NOMO-1 treated with DMSO at 0.1 percent for 48 hours (cell line): ENCODE data around the gene TRAFD1.
"Not testable (repeated sequence)": the region's sequence is repeated elsewhere in the genome, so short reads cannot be mapped to it uniquely, and the experiment has no call there.

Source experiments
- DNase-seq: peaks from one replicate; lab custom pipeline; 2025; ENCODE audit not compliant: unreplicated experiment; lab: John Stamatoyannopoulos, UW

TRAFD1 gene

DNA sequence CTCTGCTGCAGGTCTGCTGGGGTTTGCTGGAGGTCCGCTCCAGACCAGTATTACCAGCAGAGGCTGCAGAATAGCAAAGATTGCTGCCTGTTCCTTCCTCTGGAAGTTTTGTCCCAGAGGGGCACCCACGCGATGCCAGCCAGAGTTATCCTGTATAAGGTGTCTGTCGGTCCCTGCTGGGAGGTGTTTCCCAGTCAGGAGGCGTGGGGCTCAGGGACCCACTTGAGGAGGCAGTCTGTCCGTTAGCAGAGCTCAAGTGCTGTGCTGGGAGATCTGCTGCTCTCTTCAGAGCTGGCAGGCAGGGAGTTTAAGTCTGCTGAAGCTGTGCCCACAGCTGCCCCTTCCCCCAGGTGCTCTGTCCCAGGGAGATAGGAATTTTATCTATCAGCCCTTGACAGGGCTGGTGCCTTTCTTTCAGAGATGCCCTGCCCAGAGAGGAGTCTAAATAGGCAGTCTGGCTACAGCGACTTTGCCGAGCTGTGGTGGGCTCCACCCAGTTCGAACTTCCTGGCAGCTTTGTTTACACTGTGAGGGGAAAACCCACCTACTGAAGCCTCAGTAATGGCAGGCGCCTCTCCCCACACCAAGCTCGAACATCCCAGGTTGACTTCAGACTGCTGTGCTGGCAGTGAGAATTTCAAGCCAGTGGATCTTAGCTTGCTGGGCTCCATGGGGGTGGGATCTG is 33.2 kb downstream of the TRAFD1 start:
- DNase-seq, result not testable (repeated sequence)

- DNase-seq, result no peak
Measured at GRCh38 chr12:112159146-112159541, 33.8 kb downstream of the TRAFD1 start.

DNA sequence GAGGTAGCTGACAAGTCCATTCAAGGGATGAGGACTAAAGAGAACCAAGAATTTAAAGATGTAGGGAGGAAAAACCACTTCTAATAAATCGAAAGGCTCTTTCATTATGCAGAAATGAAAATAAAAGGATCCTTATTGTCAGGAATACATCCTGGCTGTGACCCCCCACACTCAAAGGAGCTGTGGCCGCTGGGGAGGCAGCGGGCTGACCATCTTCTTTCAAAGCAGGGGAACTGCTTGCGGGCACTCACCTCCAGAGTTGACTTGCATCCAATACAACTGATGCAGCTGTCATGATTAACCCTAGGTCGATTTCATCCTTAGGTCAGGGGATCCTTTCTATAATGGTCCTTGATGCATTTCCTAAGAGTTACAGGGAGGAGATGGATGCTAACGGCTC is 35.3 kb downstream of the TRAFD1 start:
- DNase-seq, result no peak

GRCh38 chr12:112161711-112162110 is 36.4 kb downstream of the TRAFD1 start:
- no peak for DNase-seq

- DNase-seq, result no peak
Measured at GRCh38 chr12:112162241-112162790, 37.0 kb downstream of the TRAFD1 start.

DNA sequence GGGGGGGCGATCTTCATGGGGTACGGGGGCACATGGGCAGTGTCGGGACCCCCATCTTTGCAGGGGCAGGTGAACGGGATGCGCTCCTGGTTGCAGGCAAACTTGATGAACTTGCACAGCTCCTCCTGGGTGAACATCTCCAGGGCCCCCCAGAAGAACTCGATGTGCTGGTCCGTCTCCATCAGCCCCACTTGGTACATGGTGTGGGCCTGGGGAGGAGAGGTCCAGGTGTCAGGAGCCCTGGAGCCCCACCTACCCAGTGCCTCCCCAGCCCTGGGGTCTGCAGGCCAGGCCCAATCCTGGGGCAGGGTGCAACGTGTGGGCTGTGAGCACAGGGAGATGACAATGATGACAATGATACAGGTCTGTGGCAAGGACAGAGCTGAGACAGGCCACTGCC is 37.7 kb downstream of the TRAFD1 start:
- DNase-seq, result no peak

- no peak for DNase-seq
Measured at GRCh38 chr12:112163471-112163991, 38.2 kb downstream of the TRAFD1 start.

- DNase-seq, result no peak
Measured at GRCh38 chr12:112164011-112164660, 38.8 kb downstream of the TRAFD1 start.

- DNase-seq, result no peak
Measured at GRCh38 chr12:112165624-112166023, 40.3 kb downstream of the TRAFD1 start.

- no peak for DNase-seq
Measured at GRCh38 chr12:112166051-112167015, 41.0 kb downstream of the TRAFD1 start.

- DNase-seq, result no peak
Measured at GRCh38 chr12:112167031-112167461, 41.7 kb downstream of the TRAFD1 start.

DNA sequence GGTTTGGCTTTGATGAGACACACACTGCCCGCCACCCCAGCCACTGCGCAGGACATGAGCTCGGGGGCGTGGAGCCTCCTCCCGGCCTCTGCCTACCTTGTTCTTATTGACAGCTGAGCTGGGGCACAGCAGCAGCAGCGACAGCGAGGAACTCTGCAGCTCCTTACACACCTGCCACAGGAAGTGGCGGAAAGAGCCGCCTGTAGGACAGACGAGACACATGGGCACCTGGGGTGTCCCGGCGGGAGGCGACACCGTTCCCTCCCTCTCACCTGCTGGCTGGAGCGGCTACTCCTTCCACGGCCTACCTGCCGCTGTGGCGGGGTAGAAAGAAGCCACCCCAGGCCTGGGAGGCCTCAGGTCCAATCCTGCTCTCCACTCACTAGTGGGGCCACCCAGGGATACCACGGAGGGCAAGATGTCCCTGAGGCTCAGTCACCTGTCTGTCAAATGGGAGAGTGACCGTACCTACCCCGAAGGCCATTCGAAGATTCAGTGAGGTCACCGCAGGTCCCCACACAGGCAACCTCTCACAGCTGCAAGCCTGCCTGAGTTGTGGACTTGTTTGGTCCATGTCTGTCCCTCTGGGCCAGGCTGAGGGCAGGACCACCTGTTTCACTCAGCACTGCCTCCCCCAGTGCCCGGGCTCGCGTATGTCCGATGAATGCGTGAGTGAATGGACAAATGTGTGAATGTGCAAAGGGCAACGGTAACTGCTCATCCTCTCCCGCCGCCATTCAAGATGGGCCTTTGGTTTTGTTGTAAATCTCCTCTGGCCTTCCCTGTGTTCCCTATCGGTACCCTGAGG is 42.6 kb downstream of the TRAFD1 start:
- DNase-seq, result no peak

- no peak for DNase-seq
Measured at GRCh38 chr12:112168561-112168971, 43.2 kb downstream of the TRAFD1 start.

GRCh38 chr12:112169161-112169872 is 44.0 kb downstream of the TRAFD1 start:
- no peak for DNase-seq

DNA sequence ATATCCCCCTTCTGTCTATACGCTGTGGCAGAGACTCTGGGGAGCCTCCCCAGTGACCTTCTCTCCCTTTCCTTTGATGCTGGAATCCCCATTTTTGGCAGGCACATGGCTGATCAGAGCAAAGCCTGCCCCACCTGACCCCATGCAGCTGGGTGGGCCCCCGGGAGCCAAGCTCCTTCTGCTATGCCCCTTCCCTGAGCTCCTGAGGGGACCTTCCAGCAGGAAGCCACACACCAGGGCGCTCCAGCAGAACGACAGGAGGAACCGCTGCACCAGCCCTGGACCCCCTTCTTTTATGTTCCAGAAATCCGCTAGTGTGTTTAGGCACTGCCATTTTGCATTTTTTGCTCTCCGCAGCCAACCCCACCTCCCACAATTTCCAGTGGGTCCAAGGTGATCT is 44.6 kb downstream of the TRAFD1 start:
- no peak for DNase-seq

- no peak for DNase-seq
Measured at GRCh38 chr12:112170376-112170775, 45.0 kb downstream of the TRAFD1 start.

- no peak for DNase-seq
Measured at GRCh38 chr12:112170971-112171596, 45.7 kb downstream of the TRAFD1 start.

GRCh38 chr12:112172556-112173324 is 47.4 kb downstream of the TRAFD1 start:
- DNase-seq, result no peak
